HG03575 (cell line): ENCODE measurements around the gene PRKCE.
A peak's percentile ranks its signal among the peaks of the same experiment; 100 is the strongest.
"Not testable (repeated sequence)": the region's sequence is repeated elsewhere in the genome, so short reads cannot be mapped to it uniquely, and the experiment has no call there.

Source experiments
- ATAC-seq: cut with Tn5 transposase; IDR thresholded peaks from one replicate; pipeline ENCODE4 v1.9.1; 2021; ENCODE audit not compliant: unreplicated experiment, insufficient number of reproducible peaks, low FRiP score; ENCODE audit errors: extremely low read depth

Gene PRKCE

GRCh38 chr2:45885171-45885621, 233.7 kb downstream of the PRKCE start:
- ATAC-seq, result no peak

DNA sequence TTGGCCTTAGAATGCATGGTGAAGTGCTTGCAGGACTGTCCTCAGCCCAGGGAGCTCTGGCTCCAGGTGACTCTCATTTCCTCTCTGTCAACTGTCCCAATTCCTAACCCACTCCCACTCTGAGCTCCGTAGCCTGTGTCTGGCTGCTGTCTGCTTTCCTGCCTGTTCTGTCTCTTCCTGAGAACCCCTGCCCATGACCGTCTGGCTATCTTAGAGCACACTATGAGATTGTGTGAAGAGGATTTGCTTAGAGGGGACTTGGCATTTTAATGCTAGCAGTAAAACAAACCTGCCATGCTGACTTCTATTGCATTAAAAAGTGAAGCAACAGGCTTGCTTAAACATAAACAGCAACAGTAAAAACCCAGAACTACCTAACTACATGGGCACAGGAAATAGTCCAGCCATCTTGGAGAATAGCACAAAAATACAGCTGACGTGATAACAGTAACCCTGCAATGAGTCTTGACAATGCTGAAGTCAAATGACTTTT, 234.7 kb downstream of the PRKCE start:
- no peak for ATAC-seq

GRCh38 chr2:45888167-45888566, 236.7 kb downstream of the PRKCE start:
- ATAC-seq, result no peak

- ATAC-seq, result no peak
Measured at GRCh38 chr2:45888641-45889040, 237.2 kb downstream of the PRKCE start.

GRCh38 chr2:45889053-45889452, 237.6 kb downstream of the PRKCE start:
- ATAC-seq, result peak; percentile 28

DNA sequence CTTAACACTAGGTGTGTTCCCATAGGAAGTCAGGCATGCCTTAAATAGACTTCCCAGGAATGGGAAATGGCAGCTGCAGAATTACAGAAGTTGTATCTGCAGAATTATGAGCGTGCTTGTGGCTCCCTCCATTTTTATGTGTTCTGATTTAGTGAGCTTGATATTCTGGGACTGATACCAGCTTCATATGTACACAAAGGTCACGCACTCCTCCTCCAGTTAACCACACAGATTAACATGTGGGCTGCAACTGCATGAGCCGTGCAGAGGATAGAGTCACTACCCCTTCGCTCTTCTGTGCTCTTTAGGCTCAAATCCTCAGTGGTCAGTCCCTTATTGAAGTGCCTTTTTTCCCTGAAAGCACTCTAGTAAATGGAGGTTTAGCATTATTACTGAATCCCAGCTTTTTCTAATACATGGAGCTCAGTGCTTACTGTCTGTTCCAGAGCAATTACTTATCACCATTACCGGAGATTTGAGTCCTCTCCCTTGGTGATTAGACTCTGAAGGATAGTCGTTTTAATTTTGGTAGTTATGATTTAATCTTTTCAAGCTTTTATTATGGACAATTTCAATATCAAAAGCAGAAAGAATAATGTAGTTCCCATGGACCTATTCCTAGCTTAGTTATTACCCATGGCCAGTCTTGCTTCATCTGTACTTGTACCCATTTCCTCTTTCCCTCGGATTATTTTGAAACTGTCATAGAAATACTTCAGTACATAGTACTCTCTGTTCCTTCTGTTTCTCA, 238.3 kb downstream of the PRKCE start:
- no peak for ATAC-seq

GRCh38 chr2:45890371-45890646, 238.8 kb downstream of the PRKCE start:
- not testable (repeated sequence) for ATAC-seq

DNA sequence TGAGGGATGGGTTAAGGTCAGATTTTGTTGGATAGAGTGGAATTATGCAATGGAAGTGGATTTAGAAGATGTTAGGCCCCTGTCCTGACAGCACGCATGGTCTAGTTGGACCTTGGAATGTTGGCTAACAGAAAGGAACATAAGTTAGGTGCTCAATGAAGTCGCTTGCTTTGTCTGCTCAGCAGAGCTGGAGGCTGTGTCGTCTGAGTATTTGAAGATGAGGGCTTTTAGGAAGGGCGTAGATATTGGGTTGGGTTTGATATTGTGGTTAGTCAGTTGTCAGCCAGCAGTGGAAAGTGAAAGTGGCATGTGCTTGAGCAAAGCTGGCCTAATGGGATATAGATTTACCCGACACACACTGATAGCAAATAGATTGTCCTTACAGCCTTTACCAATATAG, 239.3 kb downstream of the PRKCE start:
- ATAC-seq, result no peak

- no peak for ATAC-seq
Measured at GRCh38 chr2:45891719-45892424, 240.4 kb downstream of the PRKCE start.

DNA sequence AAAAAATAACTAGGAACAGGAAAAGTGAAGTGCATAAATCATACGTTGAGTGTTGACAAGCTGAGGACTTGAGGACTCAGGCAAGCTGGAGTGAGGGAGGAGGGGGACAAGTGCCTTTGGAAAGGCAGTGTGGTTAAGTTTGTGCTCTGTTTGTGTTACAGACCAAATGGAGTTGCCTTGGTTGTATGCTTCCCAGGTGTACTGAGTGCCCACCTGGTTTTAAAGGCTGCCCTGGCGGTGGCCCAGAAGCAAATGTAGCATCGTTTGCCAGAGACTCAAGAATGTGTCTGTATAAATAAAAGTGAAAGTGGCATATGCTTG, 240.9 kb downstream of the PRKCE start:
- ATAC-seq, result no peak

DNA sequence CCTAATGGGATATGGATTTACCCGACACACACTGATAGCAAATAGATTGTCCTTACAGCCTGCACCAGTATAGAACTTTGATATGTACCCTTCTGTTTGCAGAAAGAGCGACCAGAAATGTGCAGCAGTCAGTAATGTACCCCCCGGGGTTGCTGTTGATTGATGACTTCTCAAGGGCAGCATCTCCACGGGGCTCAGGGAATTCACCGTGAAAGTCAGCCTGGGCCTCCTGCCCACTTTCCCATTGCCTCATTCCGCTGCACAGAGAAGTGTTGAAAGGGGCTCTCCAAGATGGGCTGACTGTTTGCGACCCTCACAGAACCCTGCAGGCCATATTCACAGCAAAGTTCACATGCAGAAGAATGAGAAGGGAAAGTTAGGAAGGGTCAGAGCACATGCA, 241.3 kb downstream of the PRKCE start:
- no peak for ATAC-seq

GRCh38 chr2:45894211-45894610, 242.7 kb downstream of the PRKCE start:
- no peak for ATAC-seq

GRCh38 chr2:45895241-45895861, 243.9 kb downstream of the PRKCE start:
- ATAC-seq, result no peak

DNA sequence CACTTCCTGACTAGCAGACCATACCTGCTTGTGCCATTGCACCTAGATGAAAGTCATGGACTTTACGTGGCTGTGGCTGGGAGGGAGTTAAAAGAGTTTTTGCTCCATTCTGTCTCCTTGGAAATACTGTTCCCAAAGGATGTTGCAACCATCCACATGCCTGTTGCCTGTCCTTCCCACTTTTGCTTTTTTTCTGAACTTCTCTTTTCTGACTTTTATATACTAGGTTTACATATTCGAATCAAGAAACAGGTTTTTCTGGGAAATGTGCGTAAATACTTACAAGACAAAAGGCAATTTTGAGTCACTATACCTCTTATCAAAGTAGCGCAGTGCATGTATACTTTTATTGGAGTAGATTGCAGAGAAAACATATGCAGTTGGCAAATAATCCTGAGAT, 244.8 kb downstream of the PRKCE start:
- no peak for ATAC-seq

DNA sequence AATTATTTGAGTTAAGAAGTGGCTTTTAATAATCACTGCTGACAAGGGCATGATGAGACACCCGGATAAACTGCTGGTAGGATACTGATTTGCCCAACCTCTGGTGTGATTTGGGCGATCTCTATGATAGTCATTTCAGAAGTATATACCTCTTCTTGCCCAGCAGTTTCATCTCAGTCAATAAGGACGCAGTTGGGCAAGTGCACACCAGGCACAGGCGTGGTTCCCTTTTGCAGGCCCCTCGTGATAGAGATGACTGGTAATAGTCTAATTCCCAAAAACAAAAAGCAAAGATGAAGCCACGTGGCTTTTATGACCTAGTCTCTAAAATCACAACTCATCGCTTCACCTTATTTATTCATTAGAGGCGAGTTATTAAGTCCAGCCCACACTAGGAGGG, 246.4 kb downstream of the PRKCE start:
- no peak for ATAC-seq

- no peak for ATAC-seq
Measured at GRCh38 chr2:45898819-45899218, 247.3 kb downstream of the PRKCE start.

DNA sequence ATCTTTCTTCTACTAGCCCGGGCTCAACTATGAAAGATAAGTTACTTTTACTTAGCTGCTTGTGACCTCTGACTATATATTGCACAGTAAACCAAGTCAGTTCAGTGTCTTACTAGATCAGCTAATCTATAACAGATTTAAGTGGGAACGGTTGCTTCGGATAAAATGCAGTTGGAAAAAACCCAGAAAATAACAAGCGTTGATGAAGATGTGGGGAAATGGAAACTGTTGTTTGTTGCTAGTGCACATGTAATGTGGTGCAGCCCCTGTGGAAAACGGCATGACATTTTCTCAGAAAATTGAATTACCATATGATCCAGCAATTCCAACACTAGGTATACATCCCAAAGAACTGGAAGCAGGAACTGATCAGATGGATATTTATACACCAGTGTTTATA, 248.5 kb downstream of the PRKCE start:
- ATAC-seq, result no peak

DNA sequence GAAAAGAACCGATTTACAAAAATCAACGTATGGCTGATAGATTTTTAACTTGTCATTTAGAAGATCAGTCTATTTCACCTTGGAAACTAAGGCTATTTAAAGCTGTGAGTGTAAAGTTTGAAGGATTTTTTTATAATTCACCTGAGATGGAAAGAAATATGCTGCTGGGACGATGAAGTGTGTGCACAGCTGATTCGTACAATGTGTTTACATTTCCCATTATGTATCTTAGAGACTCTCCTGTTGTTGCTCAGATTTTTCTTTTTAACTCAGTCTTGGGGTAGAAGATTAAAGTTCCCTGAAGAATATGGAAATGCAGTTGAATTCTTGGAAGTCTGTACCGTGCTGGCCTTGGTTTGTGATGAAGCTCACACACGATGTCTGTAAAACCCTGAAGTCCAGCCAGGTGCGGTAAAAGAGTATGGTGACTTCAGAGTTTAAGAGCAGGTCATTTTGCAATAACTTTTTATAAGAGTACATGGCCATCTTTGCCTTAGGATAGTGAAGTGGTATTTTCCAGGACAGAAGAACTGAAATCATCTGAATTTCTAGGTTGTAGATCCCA, 250.1 kb downstream of the PRKCE start:
- ATAC-seq, result no peak

DNA sequence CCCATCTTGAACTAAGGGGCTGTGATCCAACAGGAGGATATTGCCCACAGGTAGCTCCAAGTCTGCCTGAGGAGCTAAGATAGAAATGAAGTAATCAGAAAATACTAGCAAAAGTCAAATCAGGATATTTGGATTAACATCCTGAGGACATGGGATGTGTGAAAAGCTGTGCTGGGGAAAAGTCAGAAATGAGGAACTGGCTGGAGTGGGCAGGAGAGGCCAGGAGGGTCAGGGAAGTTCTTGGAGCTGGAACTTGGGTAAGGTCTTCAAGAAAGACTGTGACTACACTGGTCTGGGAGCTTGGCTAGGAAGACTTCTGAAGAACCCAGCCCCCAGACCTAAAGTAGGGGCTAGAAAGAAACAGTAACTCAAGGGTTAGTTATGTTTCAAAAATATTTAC, 250.9 kb downstream of the PRKCE start:
- ATAC-seq, result no peak

GRCh38 chr2:45902781-45903375, 251.4 kb downstream of the PRKCE start:
- no peak for ATAC-seq
